HG03103 (cell line): ENCODE data around the gene HEMGN.
A peak's percentile ranks its signal among the peaks of the same experiment; 100 is the strongest.

ENCODE experiments used
- ATAC-seq: cut with Tn5 transposase; IDR thresholded peaks from one replicate; pipeline ENCODE4 v1.9.1; 2021; ENCODE audit warnings: low read depth; ENCODE audit not compliant: unreplicated experiment

HEMGN gene

DNA sequence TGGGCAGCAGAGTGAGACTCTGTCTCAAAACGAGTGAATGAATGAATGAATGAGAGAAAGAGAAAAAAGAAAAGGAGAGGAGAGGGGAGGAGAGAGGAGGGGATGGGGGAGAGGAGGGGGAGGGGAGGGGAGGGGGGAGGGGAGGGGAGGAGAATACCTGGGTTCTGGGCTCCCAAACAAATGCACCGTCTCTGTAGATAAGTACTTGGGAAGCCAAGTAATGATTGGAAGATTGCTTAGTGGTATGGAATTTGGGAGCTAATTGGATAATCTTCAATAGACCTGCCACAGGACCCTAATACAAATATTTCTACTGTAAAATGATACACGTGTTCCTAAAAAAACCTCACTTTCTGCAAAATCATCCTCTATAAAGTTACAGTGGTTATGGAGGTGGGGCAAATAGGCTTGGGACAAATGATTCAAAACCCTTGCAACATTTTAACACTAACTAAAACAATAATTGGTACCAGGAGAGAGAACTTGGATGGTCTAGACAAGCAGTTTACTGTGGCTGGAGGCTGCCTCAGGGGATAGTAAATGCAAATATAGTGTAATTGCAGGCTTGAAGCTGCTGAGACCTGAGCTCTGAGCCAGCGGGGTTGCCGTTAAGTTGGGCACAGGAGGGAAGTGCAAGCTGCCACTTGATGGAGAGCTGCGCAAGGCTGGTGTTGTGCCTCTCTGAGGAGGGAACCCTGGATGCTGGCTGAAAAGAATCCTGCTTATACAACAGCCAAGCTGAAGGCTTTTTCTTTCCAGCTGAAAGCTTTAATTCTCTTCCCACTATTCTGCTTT lies 3.5 kb downstream of the HEMGN start:
- ATAC-seq, result no peak

DNA sequence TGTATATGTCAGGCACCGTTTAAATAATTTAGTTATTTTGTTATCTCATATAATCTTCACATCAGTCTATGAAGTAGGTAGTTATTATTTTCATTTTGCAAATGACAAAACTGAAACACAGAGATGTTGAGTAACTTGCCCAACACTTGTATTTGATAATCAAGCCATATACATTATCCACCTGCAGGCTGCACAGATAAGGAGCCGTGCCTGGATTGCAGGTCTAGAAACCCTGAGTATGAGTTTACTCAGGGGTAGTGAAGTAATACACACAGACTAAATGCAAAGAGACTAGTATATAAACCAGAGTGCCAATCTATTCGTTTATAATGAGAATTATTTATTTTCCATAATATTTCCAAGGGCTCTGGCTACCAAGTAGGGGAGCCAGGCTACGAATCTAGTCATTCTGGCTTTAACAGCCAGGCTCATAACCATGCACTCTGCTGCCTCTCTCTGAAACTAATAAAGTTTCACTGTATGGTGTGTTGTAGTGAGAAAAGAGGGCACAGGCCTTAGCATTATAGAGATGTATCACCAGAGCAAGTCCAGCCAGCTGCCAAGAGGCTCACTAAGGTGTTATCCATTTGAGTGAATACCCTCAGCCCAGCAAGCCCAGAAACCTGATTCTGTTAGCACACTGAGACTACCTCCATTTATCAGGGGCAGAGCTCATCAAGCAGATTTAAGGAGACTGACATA lies 4.5 kb downstream of the HEMGN start:
- ATAC-seq, result no peak

GRCh38 chr9:97930972-97931371 lies 7.0 kb downstream of the HEMGN start:
- ATAC-seq, result no peak

DNA sequence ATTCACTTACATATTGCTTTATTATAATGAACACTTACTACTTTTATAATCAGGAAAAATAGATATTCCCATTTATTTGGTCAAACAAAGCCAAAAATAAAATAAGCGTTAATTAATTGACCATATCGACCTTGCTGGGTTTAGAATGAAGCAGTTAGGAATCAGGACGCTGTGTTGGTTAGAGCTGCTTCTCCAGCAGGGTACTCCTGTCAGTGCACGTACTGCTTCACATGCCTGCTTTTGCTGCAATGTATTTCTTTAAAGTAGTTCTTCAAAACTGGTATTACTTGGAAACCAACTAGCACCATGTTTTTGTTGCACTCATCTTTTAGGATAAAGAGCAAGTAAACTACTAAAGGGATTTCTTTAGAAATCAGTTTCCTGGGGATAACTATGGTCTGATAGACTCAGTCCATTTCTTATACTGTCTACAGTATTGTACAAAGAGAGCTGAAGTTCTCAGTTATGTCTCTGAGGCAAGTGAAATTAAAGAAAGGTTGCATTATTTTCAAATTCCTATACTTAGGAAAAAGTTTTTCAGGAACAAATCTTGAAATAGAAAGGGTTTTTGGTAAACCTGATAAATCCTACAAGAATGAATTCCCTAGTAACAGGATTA lies 8.9 kb downstream of the HEMGN start:
- ATAC-seq, result no peak

- ATAC-seq, result no peak
Observed at GRCh38 chr9:97925497-97926334, 12.3 kb downstream of the HEMGN start.

- no peak for ATAC-seq
Observed at GRCh38 chr9:97924386-97924785, 13.6 kb downstream of the HEMGN start.

- peak; percentile 38 for ATAC-seq
Observed at GRCh38 chr9:97923529-97924108, 14.4 kb downstream of the HEMGN start.

DNA sequence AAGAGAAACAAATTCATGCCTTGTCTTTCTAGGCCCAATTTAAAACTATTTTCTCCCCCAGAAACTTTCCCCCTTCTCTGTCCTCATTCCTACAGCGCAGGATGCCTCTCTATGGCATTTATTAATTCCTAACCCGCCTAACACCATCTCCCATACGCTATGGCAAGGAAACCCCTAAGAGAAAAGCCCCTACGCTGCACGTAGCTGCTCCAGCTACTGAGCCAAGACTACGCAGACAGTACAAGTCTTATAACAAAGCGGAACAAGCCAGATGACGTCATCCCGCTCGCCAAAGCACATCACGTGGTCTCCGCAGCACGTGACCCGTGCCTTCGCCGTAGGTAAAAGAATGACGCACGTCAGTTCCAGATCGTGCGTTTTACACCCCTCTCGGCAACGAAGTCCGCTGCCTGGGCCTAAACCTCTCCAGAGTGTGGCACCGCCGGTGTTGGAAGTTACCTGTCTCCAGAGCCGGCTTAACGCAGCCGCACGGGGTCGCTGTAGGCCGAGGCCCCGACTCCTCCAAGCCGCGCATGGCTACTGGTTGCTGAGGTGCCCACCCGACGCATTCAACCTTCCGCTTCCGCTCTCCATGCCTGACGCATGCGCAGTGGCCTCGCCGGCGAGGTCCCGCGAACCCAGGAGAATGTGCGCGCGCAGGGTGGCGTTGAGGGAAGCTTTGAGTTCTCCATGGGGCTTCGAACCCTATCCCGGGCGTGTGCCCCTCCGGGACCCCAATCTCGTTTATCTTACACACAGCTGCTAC lies 15.8 kb downstream of the HEMGN start, which contains the start of gene TRMO:
TSS of gene TRMO (minus strand) at position 542 of the 766 bp plus-strand sequence. CDS start at position 535, 7 bp downstream.
- ATAC-seq, result peak; percentile 72

DNA sequence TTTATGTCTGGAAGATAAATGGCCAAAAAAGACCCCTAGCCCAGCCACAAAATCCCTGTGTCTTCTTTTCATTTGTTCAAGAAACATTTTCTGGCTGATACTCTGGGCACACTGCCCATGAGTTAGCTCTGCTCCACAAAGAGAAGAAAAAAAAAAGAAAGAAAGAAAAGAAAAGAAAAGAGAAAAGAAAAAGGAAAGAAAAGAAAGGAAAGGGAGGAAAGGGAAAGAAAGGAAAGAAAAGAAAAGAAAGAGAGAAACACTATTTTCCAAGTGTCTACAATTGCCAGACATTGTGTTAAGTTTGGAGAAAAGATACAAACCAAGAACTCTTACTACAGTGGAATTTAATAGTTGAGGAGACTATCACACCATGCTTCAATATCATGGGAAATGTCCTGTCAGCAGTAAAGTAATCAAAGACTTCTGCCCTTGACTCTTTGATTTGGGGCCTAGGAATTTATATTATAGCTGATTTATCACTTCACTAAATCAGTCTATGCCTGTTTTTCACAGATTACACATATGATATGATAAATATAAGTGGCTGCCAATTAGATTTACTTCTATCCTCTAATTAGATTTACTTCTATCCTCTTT lies 18.7 kb downstream of the HEMGN start:
- ATAC-seq, result no peak

DNA sequence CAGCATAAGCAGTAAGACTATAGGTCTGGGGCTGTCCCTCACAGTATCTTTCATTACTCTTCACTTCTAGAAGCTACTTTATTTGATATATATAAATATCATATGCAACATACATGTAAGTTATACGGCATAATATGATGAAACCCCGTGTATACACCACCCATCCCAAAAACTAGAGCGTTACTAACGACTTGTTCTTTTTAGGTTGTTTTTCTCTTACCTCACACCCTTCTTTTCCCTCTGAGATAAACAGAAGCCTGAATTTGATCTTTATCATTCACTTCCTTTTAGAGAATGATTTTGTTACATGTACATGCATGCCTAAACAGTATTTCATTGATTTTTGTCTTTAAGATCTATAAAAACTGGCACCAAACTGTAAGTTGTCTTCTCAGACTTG lies 19.4 kb downstream of the HEMGN start:
- no peak for ATAC-seq

GRCh38 chr9:97911970-97912369 lies 26.0 kb downstream of the HEMGN start:
- ATAC-seq, result no peak

GRCh38 chr9:97911528-97911927 lies 26.4 kb downstream of the HEMGN start:
- no peak for ATAC-seq

DNA sequence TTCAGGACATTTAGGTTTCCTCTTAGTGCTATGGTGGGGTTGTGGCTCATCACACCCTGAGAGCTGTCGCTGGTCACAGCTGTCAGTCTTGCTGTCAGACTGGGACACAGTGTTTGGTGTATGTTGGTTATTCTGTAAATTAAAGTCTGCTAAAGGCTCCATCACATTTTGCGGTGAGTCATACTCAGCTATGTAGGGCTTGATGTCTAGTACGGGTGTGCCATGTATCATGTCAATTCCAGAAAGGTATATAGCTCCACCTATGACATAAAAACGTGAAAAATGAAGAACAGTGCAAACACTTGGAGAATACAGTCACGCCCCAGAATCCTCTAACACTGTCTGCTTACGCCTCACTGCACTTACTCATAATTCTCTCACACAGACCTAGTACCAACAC lies 27.6 kb downstream of the HEMGN start:
- ATAC-seq, result no peak

DNA sequence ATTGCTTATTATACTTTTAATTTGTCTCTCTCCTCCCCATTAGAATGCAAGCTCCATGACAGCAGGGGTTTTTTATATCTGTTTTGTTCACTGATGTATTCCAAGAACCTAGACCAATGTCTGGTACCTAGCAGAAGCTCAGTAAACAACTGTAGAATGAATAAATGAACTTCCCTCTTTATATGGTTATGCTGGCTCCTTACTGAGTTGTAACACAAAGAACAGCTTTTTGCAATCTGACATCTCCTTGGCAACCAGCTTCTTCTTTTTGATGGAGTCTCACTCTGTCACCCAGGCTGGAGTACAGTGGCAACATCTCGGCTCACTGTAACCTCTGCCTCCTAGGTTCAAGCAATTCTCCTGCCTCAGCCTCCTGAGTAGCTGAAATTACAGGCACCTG lies 29.3 kb downstream of the HEMGN start:
- no peak for ATAC-seq

- ATAC-seq, result no peak
Observed at GRCh38 chr9:97907632-97908031, 30.3 kb downstream of the HEMGN start.

DNA sequence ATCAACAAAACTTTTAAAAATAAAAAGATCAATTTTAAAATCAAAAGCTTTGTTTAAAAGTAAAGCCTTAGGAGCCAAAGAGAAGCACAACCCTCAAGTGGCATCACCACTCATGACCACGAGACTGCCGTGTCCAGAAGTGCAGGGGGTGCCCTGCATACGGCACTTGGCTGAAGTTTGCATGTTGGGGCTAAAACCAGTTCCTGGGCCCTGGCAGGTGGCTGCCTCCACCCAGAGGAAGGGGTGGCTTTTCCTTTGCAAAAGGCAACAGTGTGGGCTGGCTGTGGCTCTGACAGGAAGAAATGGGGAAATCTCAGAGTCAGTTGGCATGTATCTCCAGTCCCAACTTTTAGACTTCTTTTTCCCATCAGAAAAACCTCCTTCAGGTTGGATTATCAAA lies 30.9 kb downstream of the HEMGN start:
- no peak for ATAC-seq

- no peak for ATAC-seq
Observed at GRCh38 chr9:97906236-97906831, 31.6 kb downstream of the HEMGN start.

- no peak for ATAC-seq
Observed at GRCh38 chr9:97905228-97905627, 32.7 kb downstream of the HEMGN start.

GRCh38 chr9:97904725-97905124 lies 33.2 kb downstream of the HEMGN start:
- no peak for ATAC-seq
